Activated CD4-positive, alpha-beta T cell treated with anti-CD3 and anti-CD28 coated beads for 36 hours (primary cell): ENCODE data around the gene LPP. TPM values are rescaled to one million over a fixed set of nuclear protein-coding genes. Genes with fewer than 3 reads are reported as not detected.
A peak's percentile ranks its signal among the peaks of the same experiment; 100 is the strongest.

Source experiments
- ATAC-seq: fragments of 200-7000 bp; cut with Tn5 transposase; one replicate; pipeline ENCODE4 v1.10.0; 2021; ENCODE audit warnings: mild to moderate bottlenecking, moderate library complexity
- CTCF ChIA-PET: fragments of 350-600 bp; sonication (Branson Sonifier 250); formaldehyde crosslinking; loops from one replicate; lab custom pipeline; 2021; ENCODE audit warnings: antibody characterized with exemption; lab: Charles Lee
- POLR2A ChIA-PET: fragments of 350-600 bp; sonication (Branson Sonifier 250); formaldehyde crosslinking; loops from one replicate; lab custom pipeline; 2021; ENCODE audit warnings: antibody characterized with exemption, inconsistent platforms; lab: Charles Lee
- DNase-seq: peaks from one replicate; pipeline ENCODE4 v3.0.0-alpha.2; 2020
- H3K27ac Mint-ChIP-seq: one replicate; pipeline ENCODE4 v1.8.0; 2021; ENCODE audit warnings: mixed read lengths
- H3K27me3 Mint-ChIP-seq: one replicate; pipeline ENCODE4 v1.8.0; 2021; ENCODE audit warnings: mixed read lengths
- H3K36me3 Mint-ChIP-seq: one replicate; pipeline ENCODE4 v1.8.0; 2021; ENCODE audit warnings: low read depth, mixed read lengths
- H3K4me1 Mint-ChIP-seq: one replicate; pipeline ENCODE4 v1.8.0; 2021; ENCODE audit warnings: mixed read lengths
- H3K4me3 Mint-ChIP-seq: one replicate; pipeline ENCODE4 v1.8.0; 2021; ENCODE audit warnings: mild to moderate bottlenecking, moderate library complexity, mixed read lengths
- H3K9me3 Mint-ChIP-seq: one replicate; pipeline ENCODE4 v1.8.0; 2021; ENCODE audit warnings: low read depth, mixed read lengths
- intact Hi-C, 2 experiments: fragments of 100-400 bp; cut with DNase I in 1 of 2; cut with micrococcal nuclease in 1 of 2; formaldehyde crosslinking; loops; one replicate each; pipeline versions ENCODE4 v1.14.2 to v1.15.1; 2022 to 2024; cut with DNase I, micrococcal nuclease
- total RNA-seq, 2 experiments: library from RNA; stranded (reverse); gene quantifications; one replicate each; pipeline ENCODE4 v1.2.3, GENCODE V29; 2021

Gene LPP
- total RNA-seq, 2 experiments from 2014 or later: 34.7 to 40.6 TPM

- Mint-ChIP-seq H3K4me1 (peaks cover 86% of the 10 kb centered on the region), H3K27me3 (no peaks in the 10 kb centered on the region), H3K9me3 (no peaks in the 10 kb centered on the region), H3K27ac (peak overlapping the region; percentile 96), H3K4me3 (peak overlapping the region; percentile 55), H3K36me3 (peaks cover 19% of the 10 kb centered on the region)
- POLR2A ChIA-PET: interaction anchor here (0.5 to 3.0 kb wide), 13 partner anchors 13 to 760 kb away, joined by 3 to 23 read pairs (median 4); no protein-coding TSS in a partner anchor
- intact Hi-C loops: loop anchor here (2.0 to 5.0 kb wide), 10 partner anchors 42 to 654 kb away; no protein-coding TSS in a partner anchor
- CTCF ChIA-PET: interaction anchor here (0.5 to 3.9 kb wide), 16 partner anchors 9 to 656 kb away, joined by 3 to 35 read pairs (median 4); partner anchors contain the start of gene BCL6
- DNase-seq: no peak
- ATAC-seq: peak; percentile 3
Observed at GRCh38 chr3:188298585-188298984, 144.6 kb downstream of the LPP start.

GRCh38 chr3:188299068-188299467 is 145.1 kb downstream of the LPP start:
- H3K4me1 Mint-ChIP-seq: peaks cover 81% of the 10 kb centered on the region
- peak; percentile 72 for ATAC-seq

GRCh38 chr3:188299708-188300107 is 145.8 kb downstream of the LPP start:
- ChIA-PET CTCF (interaction anchor here (0.6 to 3.9 kb wide), 7 partner anchors 11 to 1254 kb away, joined by 3 to 35 read pairs (median 3); partner anchors contain the start of gene BCL6), POLR2A (interaction anchor here (0.7 to 3.0 kb wide), 9 partner anchors 11 to 615 kb away, joined by 3 to 23 read pairs (median 5); no protein-coding TSS in a partner anchor)
- intact Hi-C loops: loop anchor here (1.0 to 5.0 kb wide), 19 partner anchors 10 to 653 kb away; partner anchors contain the start of gene BCL6 (in 1 of the 2)
- no peak for ATAC-seq
- no peaks in the 10 kb centered on the region for H3K9me3 Mint-ChIP-seq
- H3K27me3 Mint-ChIP-seq: no peaks in the 10 kb centered on the region
- peaks cover 76% of the 10 kb centered on the region for H3K4me1 Mint-ChIP-seq
- H3K4me3 Mint-ChIP-seq: peak overlapping the region; percentile 55
- peaks cover 18% of the 10 kb centered on the region for H3K36me3 Mint-ChIP-seq
- peak overlapping the region; percentile 96 for H3K27ac Mint-ChIP-seq
- DNase-seq: no peak

More at GRCh38 chr3:188299068-188299467, 145.1 kb downstream of the LPP start:
- Mint-ChIP-seq H3K36me3 (peaks cover 18% of the 10 kb centered on the region), H3K9me3 (no peaks in the 10 kb centered on the region), H3K4me3 (peak overlapping the region; percentile 55), H3K27ac (peak overlapping the region; percentile 96), H3K27me3 (no peaks in the 10 kb centered on the region)
- DNase-seq: peak; percentile 79
- CTCF ChIA-PET: interaction anchor here (0.5 to 3.9 kb wide), 15 partner anchors 8 to 655 kb away, joined by 3 to 35 read pairs (median 4); partner anchors contain the start of gene BCL6
- intact Hi-C loops: loop anchor here (1.0 to 5.0 kb wide), 19 partner anchors 10 to 653 kb away; partner anchors contain the start of gene BCL6 (in 1 of the 2)
- POLR2A ChIA-PET: interaction anchor here (0.5 to 3.0 kb wide), 15 partner anchors 12 to 761 kb away, joined by 3 to 23 read pairs (median 4); no protein-coding TSS in a partner anchor

GRCh38 chr3:188301147-188301546 is 147.2 kb downstream of the LPP start:
- ChIA-PET POLR2A (no interaction called here), CTCF (interaction anchor here (0.6 to 1.4 kb wide), 5 partner anchors 8 to 654 kb away, joined by 3 to 4 read pairs (median 3); no protein-coding TSS in a partner anchor)
- no peaks in the 10 kb centered on the region for H3K9me3 Mint-ChIP-seq
- no peak for ATAC-seq
- H3K36me3 Mint-ChIP-seq: peaks cover 25% of the 10 kb centered on the region
- intact Hi-C loops: no loop called here
- DNase-seq: no peak
- H3K27ac Mint-ChIP-seq: peak overlapping the region; percentile 20
- no peaks in the 10 kb centered on the region for H3K27me3 Mint-ChIP-seq
- H3K4me1 Mint-ChIP-seq: peaks cover 62% of the 10 kb centered on the region
- H3K4me3 Mint-ChIP-seq: no peak overlapping the region

- intact Hi-C loops: no loop called here
- Mint-ChIP-seq H3K4me1 (peaks cover 44% of the 10 kb centered on the region), H3K27me3 (no peaks in the 10 kb centered on the region), H3K9me3 (no peaks in the 10 kb centered on the region), H3K36me3 (peaks cover 26% of the 10 kb centered on the region), H3K4me3 (no peak overlapping the region), H3K27ac (no peak overlapping the region)
- POLR2A ChIA-PET: no interaction called here
- DNase-seq: no peak
- CTCF ChIA-PET: no interaction called here
- no peak for ATAC-seq
Observed at GRCh38 chr3:188303286-188303799, 149.4 kb downstream of the LPP start.

- Mint-ChIP-seq H3K4me3 (no peak overlapping the region), H3K27ac (no peak overlapping the region), H3K36me3 (peaks cover 26% of the 10 kb centered on the region), H3K27me3 (no peaks in the 10 kb centered on the region), H3K9me3 (no peaks in the 10 kb centered on the region), H3K4me1 (peaks cover 44% of the 10 kb centered on the region)
- DNase-seq: no peak
- intact Hi-C loops: no loop called here
- ATAC-seq: no peak
- ChIA-PET CTCF (interaction anchor here (0.9 to 2.3 kb wide), 2 partner anchors 9 to 49 kb away, joined by 4 to 7 read pairs; no protein-coding TSS in a partner anchor), POLR2A (no interaction called here)
Observed at GRCh38 chr3:188303823-188304222, 149.9 kb downstream of the LPP start.

GRCh38 chr3:188304501-188304900 is 150.5 kb downstream of the LPP start:
- H3K36me3 Mint-ChIP-seq: peaks cover 26% of the 10 kb centered on the region
- H3K4me1 Mint-ChIP-seq: peaks cover 44% of the 10 kb centered on the region
- no peaks in the 10 kb centered on the region for H3K9me3 Mint-ChIP-seq
- POLR2A ChIA-PET: no interaction called here
- H3K27me3 Mint-ChIP-seq: no peaks in the 10 kb centered on the region
- DNase-seq (no peak), ATAC-seq (no peak)
- CTCF ChIA-PET: interaction anchor here (0.7 to 2.3 kb wide), 6 partner anchors 10 to 563 kb away, joined by 3 to 7 read pairs (median 4); no protein-coding TSS in a partner anchor
- no peak overlapping the region for H3K27ac Mint-ChIP-seq
- intact Hi-C loops: no loop called here
- no peak overlapping the region for H3K4me3 Mint-ChIP-seq

- Mint-ChIP-seq H3K9me3 (no peaks in the 10 kb centered on the region), H3K27ac (no peak overlapping the region), H3K27me3 (no peaks in the 10 kb centered on the region), H3K36me3 (peaks cover 28% of the 10 kb centered on the region), H3K4me1 (peaks cover 47% of the 10 kb centered on the region), H3K4me3 (no peak overlapping the region)
- POLR2A ChIA-PET: no interaction called here
- ATAC-seq (no peak), DNase-seq (no peak)
- intact Hi-C loops: loop anchor here in 1 of 2 experiments (5.0 kb wide), 1 partner anchor 447 kb away; no protein-coding TSS in a partner anchor
- CTCF ChIA-PET: interaction anchor here (0.9 to 2.3 kb wide), 4 partner anchors 10 to 564 kb away, joined by 3 to 7 read pairs (median 4); no protein-coding TSS in a partner anchor
Observed at GRCh38 chr3:188305220-188305619, 151.3 kb downstream of the LPP start.

- Mint-ChIP-seq H3K4me3 (no peak overlapping the region), H3K27ac (no peak overlapping the region), H3K4me1 (peaks cover 44% of the 10 kb centered on the region), H3K9me3 (no peaks in the 10 kb centered on the region), H3K27me3 (no peaks in the 10 kb centered on the region), H3K36me3 (peaks cover 26% of the 10 kb centered on the region)
- ChIA-PET POLR2A (interaction anchor here (0.7 kb wide), 1 partner anchor 267 kb away, joined by 3 read pairs; no protein-coding TSS in a partner anchor), CTCF (interaction anchor here (0.8 to 1.6 kb wide), 3 partner anchors 14 to 568 kb away, joined by 4 to 6 read pairs (median 4); no protein-coding TSS in a partner anchor)
- intact Hi-C loops: loop anchor here in 1 of 2 experiments (5.0 kb wide), 1 partner anchor 446 kb away; no protein-coding TSS in a partner anchor
- ATAC-seq (no peak), DNase-seq (no peak)
Observed at GRCh38 chr3:188306435-188307005, 152.6 kb downstream of the LPP start.

GRCh38 chr3:188309437-188310269 is 155.7 kb downstream of the LPP start:
- Mint-ChIP-seq H3K36me3 (peaks cover 26% of the 10 kb centered on the region), H3K9me3 (peaks cover 2% of the 10 kb centered on the region), H3K27ac (peak overlapping the region; percentile 80), H3K4me3 (peak overlapping the region; percentile 9), H3K4me1 (peaks cover 26% of the 10 kb centered on the region), H3K27me3 (no peaks in the 10 kb centered on the region)
- ChIA-PET POLR2A (no interaction called here), CTCF (interaction anchor here (0.7 to 1.0 kb wide), 3 partner anchors 568 to 1173 kb away, joined by 3 read pairs; no protein-coding TSS in a partner anchor)
- ATAC-seq: peak; percentile 85
- intact Hi-C loops: loop anchor here (1.0 to 5.0 kb wide), 7 partner anchors 10 to 479 kb away; no protein-coding TSS in a partner anchor
- DNase-seq: peak; percentile 50
